RWPE1 (cell line): ENCODE data around the gene RFX2.
"Not testable (repeated sequence)": the region's sequence is repeated elsewhere in the genome, so short reads cannot be mapped to it uniquely, and the experiment has no call there.

ENCODE experiments used
- CTCF ChIA-PET: fragments of 350-600 bp; sonication (Branson Sonifier 250); formaldehyde crosslinking; extraction: SDS; loops from one replicate; lab custom pipeline; 2021; lab: Yijun Ruan, JAX
- POLR2A ChIA-PET: fragments of 400-600 bp; formaldehyde crosslinking; extraction: SDS; loops from one replicate; lab custom pipeline; 2020; ENCODE audit warnings: antibody characterized with exemption; ENCODE audit not compliant: low non-redundant PET; lab: Yijun Ruan, JAX
- DNase-seq: peaks from one replicate; pipeline ENCODE4 v3.0.0; 2012; ENCODE audit warnings: low spot score
- H3K27ac ChIP-seq: fragments of 450-650 bp; 2 replicates; pipeline ENCODE4 v1.5.1; 2017
- TF ChIP-seq, protein P1 (sequence below): fragments of 450-650 bp; conservative IDR thresholded peaks from 2 replicates; pipeline ENCODE4 v1.5.1; 2017; ENCODE audit warnings: low read depth, mild to moderate bottlenecking

RFX2 gene

DNA sequence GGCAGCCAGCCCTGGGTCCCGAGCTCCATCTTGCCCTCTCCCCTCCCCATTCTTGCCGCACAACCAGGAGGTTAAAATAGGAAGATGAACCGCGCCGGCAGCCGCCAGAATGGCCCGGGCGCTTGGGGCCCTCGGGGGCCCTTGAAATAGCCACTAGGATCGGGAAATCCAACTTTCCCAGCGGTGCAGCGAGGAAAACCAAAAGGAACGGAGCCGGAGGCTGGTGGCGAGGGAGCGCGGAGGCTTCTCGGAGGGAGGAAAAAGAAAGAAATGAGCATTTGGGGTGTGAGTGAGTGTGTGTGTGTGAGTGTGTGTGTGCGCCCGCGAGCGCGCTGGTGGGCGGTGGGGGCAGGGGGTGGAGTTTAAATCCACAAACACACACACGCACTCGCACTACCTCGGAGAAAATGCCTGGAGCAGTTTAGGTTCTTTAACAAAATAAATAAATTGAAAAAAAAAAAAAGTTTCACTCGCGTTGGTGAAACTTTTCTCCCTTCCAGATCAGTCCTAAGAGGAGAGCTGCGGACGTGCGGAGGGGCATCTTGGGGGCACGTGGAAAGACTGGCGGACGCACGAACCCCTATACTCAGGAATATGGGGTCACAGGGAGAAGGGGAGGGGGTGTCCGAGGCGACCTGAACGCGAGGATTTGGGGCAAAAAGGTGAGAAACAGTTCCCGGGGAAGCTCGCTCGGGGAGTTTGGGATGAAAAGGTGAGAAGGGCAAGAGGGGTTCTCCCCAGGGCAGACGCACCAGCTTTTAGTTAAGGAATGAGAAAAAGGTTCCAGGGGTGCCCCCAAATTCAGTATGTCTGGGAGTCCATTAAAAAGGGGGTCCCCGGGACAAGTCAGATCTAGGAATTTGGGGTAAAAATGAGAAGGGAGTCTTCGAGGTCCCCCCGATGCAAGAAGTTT lies 1.3 kb downstream of the RFX2 start:
- DNase-seq: peak; percentile 31
- peak overlapping the region; percentile 95 for H3K27ac ChIP-seq
- POLR2A ChIA-PET: interaction anchor here (0.8 kb wide), 1 partner anchor 17 kb away, joined by 4 read pairs; no protein-coding TSS in a partner anchor
- CTCF ChIA-PET: interaction anchor here (0.6 to 1.6 kb wide), 6 partner anchors 16 to 747 kb away, joined by 3 to 6 read pairs (median 4); no protein-coding TSS in a partner anchor
- TF ChIP-seq, protein P1, sequence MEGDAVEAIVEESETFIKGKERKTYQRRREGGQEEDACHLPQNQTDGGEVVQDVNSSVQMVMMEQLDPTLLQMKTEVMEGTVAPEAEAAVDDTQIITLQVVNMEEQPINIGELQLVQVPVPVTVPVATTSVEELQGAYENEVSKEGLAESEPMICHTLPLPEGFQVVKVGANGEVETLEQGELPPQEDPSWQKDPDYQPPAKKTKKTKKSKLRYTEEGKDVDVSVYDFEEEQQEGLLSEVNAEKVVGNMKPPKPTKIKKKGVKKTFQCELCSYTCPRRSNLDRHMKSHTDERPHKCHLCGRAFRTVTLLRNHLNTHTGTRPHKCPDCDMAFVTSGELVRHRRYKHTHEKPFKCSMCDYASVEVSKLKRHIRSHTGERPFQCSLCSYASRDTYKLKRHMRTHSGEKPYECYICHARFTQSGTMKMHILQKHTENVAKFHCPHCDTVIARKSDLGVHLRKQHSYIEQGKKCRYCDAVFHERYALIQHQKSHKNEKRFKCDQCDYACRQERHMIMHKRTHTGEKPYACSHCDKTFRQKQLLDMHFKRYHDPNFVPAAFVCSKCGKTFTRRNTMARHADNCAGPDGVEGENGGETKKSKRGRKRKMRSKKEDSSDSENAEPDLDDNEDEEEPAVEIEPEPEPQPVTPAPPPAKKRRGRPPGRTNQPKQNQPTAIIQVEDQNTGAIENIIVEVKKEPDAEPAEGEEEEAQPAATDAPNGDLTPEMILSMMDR: no peak

DNA sequence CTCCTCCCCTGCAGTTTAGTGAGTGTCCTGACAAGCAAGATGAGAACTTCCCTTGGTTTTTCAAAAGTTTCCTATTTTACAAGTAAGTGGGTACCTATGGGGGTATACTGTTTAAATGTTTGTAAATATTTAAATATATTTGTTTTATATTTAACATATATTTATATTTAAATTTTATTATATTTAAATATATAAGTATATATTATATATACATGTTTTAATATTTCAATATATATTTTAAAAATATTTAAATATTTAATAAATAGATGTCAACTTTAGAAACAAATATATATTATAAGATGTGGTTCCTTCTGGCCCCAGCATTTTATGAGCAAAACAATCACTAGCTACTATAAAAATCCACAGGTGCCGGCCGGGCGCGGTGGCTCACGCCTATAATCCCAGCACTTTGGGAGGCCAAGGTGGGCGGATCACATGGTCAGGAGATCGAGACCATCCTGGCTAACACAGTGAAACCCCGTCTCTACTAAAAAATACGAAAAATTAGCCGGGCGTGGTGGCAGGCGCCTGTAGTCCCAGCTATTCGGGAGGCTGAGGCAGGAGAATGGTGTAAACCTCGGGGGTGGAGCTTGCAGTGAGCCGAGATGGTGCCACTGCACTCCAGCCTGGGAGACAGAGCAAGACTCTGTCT lies 3.5 kb downstream of the RFX2 start:
- CTCF ChIA-PET: interaction anchor here (1.0 kb wide), 1 partner anchor 58 kb away, joined by 3 read pairs; no protein-coding TSS in a partner anchor

DNA sequence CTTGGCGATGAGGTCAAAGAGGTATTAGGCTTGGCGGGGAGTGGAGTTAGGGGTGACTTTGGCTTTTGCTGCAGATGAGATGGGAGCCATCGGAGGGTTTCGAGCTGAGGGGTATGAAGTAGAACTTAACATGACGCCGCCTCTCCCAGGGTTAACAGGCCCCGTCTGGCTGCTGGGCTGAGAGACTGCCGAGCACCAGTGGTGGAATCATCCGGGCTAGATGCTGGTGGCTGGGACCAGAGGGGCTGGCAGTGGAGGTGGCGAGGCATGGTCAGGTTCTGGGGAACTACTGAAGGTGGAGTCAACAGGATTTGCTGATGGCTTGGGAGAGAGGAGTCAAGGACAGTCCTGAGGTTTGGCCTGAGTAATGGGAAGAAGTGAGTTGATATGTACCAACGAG lies 4.9 kb downstream of the RFX2 start:
- no peak for DNase-seq
- TF ChIP-seq, protein P1: no peak
- ChIA-PET POLR2A (no interaction called here), CTCF (interaction anchor here (0.6 to 1.0 kb wide), 3 partner anchors 43 to 200 kb away, joined by 3 to 6 read pairs (median 3); no protein-coding TSS in a partner anchor)
- peak overlapping the region; percentile 98 for H3K27ac ChIP-seq

More for the DNA sequence above, 3.5 kb downstream of the RFX2 start:
- POLR2A ChIA-PET, DNase-seq: not testable (repeated sequence)
- peak overlapping the region; percentile 52 for H3K27ac ChIP-seq

DNA sequence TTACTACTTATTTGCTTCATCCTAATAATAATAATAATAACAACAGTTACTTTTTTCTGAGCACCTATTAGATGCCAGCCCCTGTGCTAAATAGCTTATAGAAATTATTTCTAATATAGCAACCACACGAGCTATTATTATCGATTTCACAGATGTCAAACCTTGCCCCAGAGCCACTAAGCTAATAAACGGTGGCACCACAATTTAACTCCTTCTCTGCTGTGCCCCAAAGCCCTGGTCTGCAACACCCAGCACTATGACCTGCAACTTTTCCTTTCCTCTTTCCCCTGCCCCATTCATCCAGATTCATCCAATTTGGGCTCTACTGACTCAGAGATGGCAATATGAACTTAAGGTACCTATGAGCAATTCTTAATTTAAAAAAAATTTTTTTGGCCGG lies 6.4 kb downstream of the RFX2 start:
- TF ChIP-seq, protein P1: no peak
- POLR2A ChIA-PET: no interaction called here
- peak overlapping the region; percentile 98 for H3K27ac ChIP-seq
- CTCF ChIA-PET: interaction anchor here (0.6 to 0.7 kb wide), 2 partner anchors 55 to 87 kb away, joined by 4 read pairs; no protein-coding TSS in a partner anchor
- DNase-seq: no peak

DNA sequence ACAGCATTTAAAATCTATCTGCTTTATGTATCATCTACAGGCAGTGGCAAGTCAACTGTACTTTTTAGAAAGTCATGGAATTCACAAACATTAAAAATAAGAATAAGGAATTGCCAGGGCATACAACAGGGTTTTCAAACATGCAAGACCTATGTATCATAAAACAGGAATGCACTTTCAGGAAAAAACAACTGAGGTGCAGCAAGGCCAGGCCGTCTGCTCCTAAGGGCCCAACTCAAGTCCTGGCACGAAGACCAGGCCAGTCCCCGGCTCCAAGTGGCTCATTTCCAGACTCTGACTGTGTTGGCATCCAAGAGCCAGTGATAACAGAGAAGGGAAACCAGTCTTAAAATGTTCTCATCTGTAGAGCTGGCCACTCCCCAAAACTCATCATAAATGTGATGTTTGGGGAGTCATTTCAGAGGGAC lies 7.1 kb downstream of the RFX2 start:
- TF ChIP-seq, protein P1: no peak
- ChIA-PET POLR2A (interaction anchor here (1.0 kb wide), 1 partner anchor 15 kb away, joined by 4 read pairs; no protein-coding TSS in a partner anchor), CTCF (interaction anchor here (0.6 to 1.1 kb wide), 2 partner anchors 11 to 86 kb away, joined by 3 to 4 read pairs; no protein-coding TSS in a partner anchor)
- peak overlapping the region; percentile 98 for H3K27ac ChIP-seq
- peak; percentile 90 for DNase-seq

DNA sequence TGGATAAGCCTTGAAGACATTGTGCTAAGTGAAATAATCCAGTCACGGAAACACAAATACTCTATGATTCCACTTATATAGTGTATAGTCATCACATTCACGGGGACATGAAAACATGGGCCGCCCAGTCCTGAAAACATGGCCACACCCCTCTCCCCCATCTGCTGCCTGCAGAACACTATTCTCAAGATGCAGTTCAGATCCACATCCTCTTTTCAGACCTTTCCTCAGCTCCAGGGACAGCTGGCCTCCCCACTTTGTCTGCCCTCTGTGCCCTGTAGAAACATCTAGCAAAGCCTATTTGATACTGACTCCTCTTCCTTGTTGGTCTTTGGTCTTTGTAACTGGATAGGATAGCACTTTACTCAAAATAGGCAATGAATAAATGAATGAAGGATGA lies 8.3 kb downstream of the RFX2 start:
- peak overlapping the region; percentile 98 for H3K27ac ChIP-seq
- DNase-seq: no peak
- POLR2A ChIA-PET: interaction anchor here (1.0 kb wide), 1 partner anchor 14 kb away, joined by 4 read pairs; no protein-coding TSS in a partner anchor
- TF ChIP-seq, protein P1: no peak
- CTCF ChIA-PET: interaction anchor here (1.0 to 1.1 kb wide), 2 partner anchors 9 to 25 kb away, joined by 3 read pairs; no protein-coding TSS in a partner anchor
